Sigmoid colon (tissue), 4 donors: Measurements from ENCODE around the gene C1orf167.

Experiments
- EP300 ChIP-seq, 4 donors: sonication (generic); formaldehyde crosslinking; IDR thresholded peaks; one replicate each; pipeline ENCODE4 v1.6.1; 2017; ENCODE audit warnings: antibody characterized with exemption in 4 of 4
- POLR2A ChIP-seq, 2 donors: fragments of 450-650 bp; IDR thresholded peaks; one replicate each; pipeline ENCODE4 v1.6.1; 2016; ENCODE audit warnings: antibody characterized with exemption in 2 of 2, mild to moderate bottlenecking in 2 of 2, moderate library complexity in 2 of 2
- POLR2AphosphoS5 ChIP-seq, 4 donors: sonication (generic); formaldehyde crosslinking; IDR thresholded peaks; one replicate each; pipeline ENCODE4 v1.6.1; 2017; ENCODE audit warnings: antibody characterized with exemption in 4 of 4
- TF ChIP-seq, protein P1 (sequence below), 4 experiments: fragments of 450-650 bp in 3 of 4; fragments of 200-600 bp in 1 of 4; IDR thresholded peaks; one replicate each; pipeline ENCODE4 v1.5.1; 2016 to 2019; ENCODE audit warnings: antibody characterized with exemption in 4 of 4, mild to moderate bottlenecking in 3 of 4, moderate library complexity in 2 of 4

DNA sequence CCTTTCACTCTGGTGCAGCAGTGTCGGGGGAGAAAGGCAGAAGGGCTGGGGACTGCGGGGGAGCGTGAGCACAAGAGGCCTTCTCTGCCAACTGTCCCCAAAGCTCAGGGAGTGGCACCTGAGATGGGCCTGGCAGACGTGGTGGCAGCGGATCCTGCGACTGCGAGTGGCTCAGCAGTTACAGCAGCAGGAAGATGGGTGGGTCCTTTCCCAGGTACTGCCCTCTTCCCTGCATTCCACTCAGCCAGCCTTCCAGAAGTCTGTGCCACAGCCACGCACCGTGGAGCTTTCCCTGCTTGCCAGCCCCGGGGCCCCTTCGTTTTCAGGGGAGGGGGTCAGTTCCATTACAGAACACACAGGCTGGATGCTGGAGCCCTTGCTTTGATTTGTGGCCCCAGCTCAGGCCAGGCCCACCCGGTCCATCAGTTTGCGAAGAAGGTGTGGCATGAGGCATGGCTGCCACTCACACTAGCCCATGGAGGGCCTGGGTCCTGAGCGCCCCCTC lies 26.6 kb downstream of the C1orf167 start:
- TF ChIP-seq POLR2AphosphoS5 (IDR thresholded peaks at IDR 0.05) = no peak
- TF ChIP-seq, protein P1, sequence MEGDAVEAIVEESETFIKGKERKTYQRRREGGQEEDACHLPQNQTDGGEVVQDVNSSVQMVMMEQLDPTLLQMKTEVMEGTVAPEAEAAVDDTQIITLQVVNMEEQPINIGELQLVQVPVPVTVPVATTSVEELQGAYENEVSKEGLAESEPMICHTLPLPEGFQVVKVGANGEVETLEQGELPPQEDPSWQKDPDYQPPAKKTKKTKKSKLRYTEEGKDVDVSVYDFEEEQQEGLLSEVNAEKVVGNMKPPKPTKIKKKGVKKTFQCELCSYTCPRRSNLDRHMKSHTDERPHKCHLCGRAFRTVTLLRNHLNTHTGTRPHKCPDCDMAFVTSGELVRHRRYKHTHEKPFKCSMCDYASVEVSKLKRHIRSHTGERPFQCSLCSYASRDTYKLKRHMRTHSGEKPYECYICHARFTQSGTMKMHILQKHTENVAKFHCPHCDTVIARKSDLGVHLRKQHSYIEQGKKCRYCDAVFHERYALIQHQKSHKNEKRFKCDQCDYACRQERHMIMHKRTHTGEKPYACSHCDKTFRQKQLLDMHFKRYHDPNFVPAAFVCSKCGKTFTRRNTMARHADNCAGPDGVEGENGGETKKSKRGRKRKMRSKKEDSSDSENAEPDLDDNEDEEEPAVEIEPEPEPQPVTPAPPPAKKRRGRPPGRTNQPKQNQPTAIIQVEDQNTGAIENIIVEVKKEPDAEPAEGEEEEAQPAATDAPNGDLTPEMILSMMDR (IDR thresholded peaks at IDR 0.05) = no peak
- TF ChIP-seq EP300 (IDR thresholded peaks at IDR 0.05) = no peak
- no peak for TF ChIP-seq POLR2A (IDR thresholded peaks at IDR 0.05)
